NCI-H82 (cell line): Measurements from ENCODE around the gene NUDT16L1.

ENCODE experiments used
- DNase-seq: peaks from one replicate; lab custom pipeline; 2025; lab: John Stamatoyannopoulos, UW

Gene NUDT16L1

GRCh38 chr16:4695473-4696171, 2.3 kb downstream of the NUDT16L1 start:
- no peak for DNase-seq

GRCh38 chr16:4696172-4696904, 3.0 kb downstream of the NUDT16L1 start:
- DNase-seq: no peak

GRCh38 chr16:4696905-4697847, 3.8 kb downstream of the NUDT16L1 start:
- DNase-seq: no peak

GRCh38 chr16:4697848-4698291, 4.5 kb downstream of the NUDT16L1 start:
- DNase-seq: no peak

GRCh38 chr16:4698321-4699045, 5.1 kb downstream of the NUDT16L1 start:
- no peak for DNase-seq

GRCh38 chr16:4699046-4699556, 5.7 kb downstream of the NUDT16L1 start:
- no peak for DNase-seq

GRCh38 chr16:4700380-4700996, 7.1 kb downstream of the NUDT16L1 start:
- DNase-seq: no peak

- DNase-seq: no peak
Observed at GRCh38 chr16:4700997-4701743, 7.8 kb downstream of the NUDT16L1 start.

- no peak for DNase-seq
Observed at GRCh38 chr16:4701791-4702465, 8.6 kb downstream of the NUDT16L1 start.

- DNase-seq: no peak
Observed at GRCh38 chr16:4702466-4702808, 9.1 kb downstream of the NUDT16L1 start.

GRCh38 chr16:4703906-4704305, 10.5 kb downstream of the NUDT16L1 start:
- no peak for DNase-seq

GRCh38 chr16:4704491-4704890, 11.1 kb downstream of the NUDT16L1 start:
- DNase-seq: no peak

GRCh38 chr16:4704913-4705312, 11.6 kb downstream of the NUDT16L1 start:
- no peak for DNase-seq

- no peak for DNase-seq
Observed at GRCh38 chr16:4706871-4707270, 13.5 kb downstream of the NUDT16L1 start.

GRCh38 chr16:4709481-4709880, 16.1 kb downstream of the NUDT16L1 start:
- no peak for DNase-seq

- no peak for DNase-seq
Observed at GRCh38 chr16:4713663-4714501, 20.5 kb downstream of the NUDT16L1 start.

GRCh38 chr16:4714996-4715395, 21.6 kb downstream of the NUDT16L1 start:
- no peak for DNase-seq

GRCh38 chr16:4718466-4718865, 25.1 kb downstream of the NUDT16L1 start:
- DNase-seq: no peak
